SK-N-SH treated with all-trans-retinoic acid at 6 μM for 48 hours (cell line): ENCODE results near the gene NUMA1.

Experiments
- ARNTL ChIP-seq: fragments of 450-650 bp; formaldehyde crosslinking; IDR thresholded peaks from 2 replicates; pipeline ENCODE4 v1.5.0; 2020; ENCODE audit warnings: low read depth, mild to moderate bottlenecking, moderate library complexity, borderline replicate concordance
- BACH2 ChIP-seq: fragments of 250-450 bp; sonication (Bioruptor Pico); IDR thresholded peaks from 2 replicates; pipeline ENCODE4 v1.9.0; 2021; ENCODE audit warnings: mild to moderate bottlenecking, borderline replicate concordance
- CSDC2 ChIP-seq: fragments of 250-450 bp; sonication (Bioruptor Pico); IDR thresholded peaks from 2 replicates; pipeline ENCODE4 v1.5.0; 2020; ENCODE audit warnings: mild to moderate bottlenecking, moderate library complexity
- ISL1 ChIP-seq: fragments of 250-450 bp; sonication (Bioruptor Pico); IDR thresholded peaks from 2 replicates; pipeline ENCODE4 v2.1.2; 2022; ENCODE audit warnings: mild to moderate bottlenecking, moderate library complexity
- RARB ChIP-seq: fragments of 250-450 bp; sonication (Bioruptor Pico); IDR thresholded peaks from 2 replicates; pipeline ENCODE4 v1.8.0; 2021; ENCODE audit warnings: mild to moderate bottlenecking, moderate library complexity
- ZC3H10 ChIP-seq: fragments of 250-450 bp; sonication (Bioruptor Pico); IDR thresholded peaks from 2 replicates; pipeline ENCODE4 v1.5.1; 2021; ENCODE audit warnings: mild to moderate bottlenecking, moderate library complexity
- ZFP30 ChIP-seq: fragments of 450-650 bp; formaldehyde crosslinking; IDR thresholded peaks from 2 replicates; pipeline ENCODE4 v1.5.0; 2022; ENCODE audit warnings: mild to moderate bottlenecking, moderate library complexity
- ZNF565 ChIP-seq: fragments of 450-650 bp; formaldehyde crosslinking; conservative IDR thresholded peaks from 2 replicates; pipeline ENCODE4 v1.5.0; 2020; ENCODE audit warnings: low read depth, mild to moderate bottlenecking, moderate library complexity
- ZNF70 ChIP-seq: fragments of 450-650 bp; formaldehyde crosslinking; IDR thresholded peaks from 2 replicates; pipeline ENCODE4 v1.5.0; 2020; ENCODE audit warnings: mild to moderate bottlenecking, moderate library complexity
- TF ChIP-seq, protein P1 (sequence below): fragments of 250-450 bp; sonication (Bioruptor Pico); IDR thresholded peaks from 2 replicates; pipeline ENCODE4 v1.5.1; 2020; ENCODE audit warnings: low read depth, mild to moderate bottlenecking, moderate library complexity
- TF ChIP-seq, protein P2 (sequence below): fragments of 250-450 bp; sonication (Bioruptor Pico); IDR thresholded peaks from 2 replicates; pipeline ENCODE4 v1.8.0; 2021; ENCODE audit warnings: low read depth, mild to moderate bottlenecking, moderate library complexity, borderline replicate concordance
- TF ChIP-seq, protein P3 (sequence below): fragments of 250-450 bp; sonication (Bioruptor Pico); IDR thresholded peaks from 2 replicates; pipeline ENCODE4 v1.5.1; 2021; ENCODE audit warnings: mild to moderate bottlenecking, moderate library complexity
- TF ChIP-seq, protein P4 (sequence below): fragments of 250-450 bp; sonication (Bioruptor Pico); IDR thresholded peaks from 2 replicates; pipeline ENCODE4 v1.8.0; 2020; ENCODE audit warnings: mild to moderate bottlenecking, moderate library complexity, borderline replicate concordance

DNA sequence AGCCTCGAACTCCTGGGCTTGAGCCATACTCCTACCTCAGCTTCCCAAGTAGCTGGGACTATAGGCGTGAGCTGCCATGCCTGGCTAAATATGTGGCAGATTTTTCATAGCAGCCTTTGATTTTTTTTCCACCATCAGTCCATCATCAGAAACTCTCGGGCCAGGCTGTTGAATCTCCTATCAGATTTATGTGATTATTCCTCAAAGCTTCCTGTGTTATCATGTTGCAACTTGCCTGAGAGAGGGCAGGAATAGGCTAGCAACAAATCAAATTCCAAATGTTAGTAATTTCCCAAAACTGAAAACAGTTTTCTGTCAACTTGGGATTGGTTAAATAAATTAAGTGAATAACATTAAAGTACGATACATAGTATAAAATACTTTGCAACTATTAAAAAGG is 3.7 kb upstream of the NUMA1 start:
- TF ChIP-seq, protein P1, sequence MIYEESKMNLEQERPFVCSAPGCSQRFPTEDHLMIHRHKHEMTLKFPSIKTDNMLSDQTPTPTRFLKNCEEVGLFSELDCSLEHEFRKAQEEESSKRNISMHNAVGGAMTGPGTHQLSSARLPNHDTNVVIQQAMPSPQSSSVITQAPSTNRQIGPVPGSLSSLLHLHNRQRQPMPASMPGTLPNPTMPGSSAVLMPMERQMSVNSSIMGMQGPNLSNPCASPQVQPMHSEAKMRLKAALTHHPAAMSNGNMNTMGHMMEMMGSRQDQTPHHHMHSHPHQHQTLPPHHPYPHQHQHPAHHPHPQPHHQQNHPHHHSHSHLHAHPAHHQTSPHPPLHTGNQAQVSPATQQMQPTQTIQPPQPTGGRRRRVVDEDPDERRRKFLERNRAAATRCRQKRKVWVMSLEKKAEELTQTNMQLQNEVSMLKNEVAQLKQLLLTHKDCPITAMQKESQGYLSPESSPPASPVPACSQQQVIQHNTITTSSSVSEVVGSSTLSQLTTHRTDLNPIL (CRISPR knock-in tag), result no peak
- TF ChIP-seq ZNF70 (CRISPR knock-in tag) (no peak), RARB (CRISPR knock-in tag) (no peak), ZFP30 (CRISPR knock-in tag) (no peak), ZC3H10 (CRISPR knock-in tag) (no peak), ISL1 (CRISPR knock-in tag) (no peak), BACH2 (no peak), CSDC2 (CRISPR knock-in tag) (no peak), ARNTL (no peak), ZNF565 (CRISPR knock-in tag) (no peak)
- TF ChIP-seq, protein P2, sequence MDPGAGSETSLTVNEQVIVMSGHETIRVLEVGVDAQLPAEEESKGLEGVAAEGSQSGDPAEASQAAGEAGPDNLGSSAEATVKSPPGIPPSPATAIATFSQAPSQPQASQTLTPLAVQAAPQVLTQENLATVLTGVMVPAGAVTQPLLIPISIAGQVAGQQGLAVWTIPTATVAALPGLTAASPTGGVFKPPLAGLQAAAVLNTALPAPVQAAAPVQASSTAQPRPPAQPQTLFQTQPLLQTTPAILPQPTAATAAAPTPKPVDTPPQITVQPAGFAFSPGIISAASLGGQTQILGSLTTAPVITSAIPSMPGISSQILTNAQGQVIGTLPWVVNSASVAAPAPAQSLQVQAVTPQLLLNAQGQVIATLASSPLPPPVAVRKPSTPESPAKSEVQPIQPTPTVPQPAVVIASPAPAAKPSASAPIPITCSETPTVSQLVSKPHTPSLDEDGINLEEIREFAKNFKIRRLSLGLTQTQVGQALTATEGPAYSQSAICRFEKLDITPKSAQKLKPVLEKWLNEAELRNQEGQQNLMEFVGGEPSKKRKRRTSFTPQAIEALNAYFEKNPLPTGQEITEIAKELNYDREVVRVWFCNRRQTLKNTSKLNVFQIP, result no peak
- TF ChIP-seq, protein P3, sequence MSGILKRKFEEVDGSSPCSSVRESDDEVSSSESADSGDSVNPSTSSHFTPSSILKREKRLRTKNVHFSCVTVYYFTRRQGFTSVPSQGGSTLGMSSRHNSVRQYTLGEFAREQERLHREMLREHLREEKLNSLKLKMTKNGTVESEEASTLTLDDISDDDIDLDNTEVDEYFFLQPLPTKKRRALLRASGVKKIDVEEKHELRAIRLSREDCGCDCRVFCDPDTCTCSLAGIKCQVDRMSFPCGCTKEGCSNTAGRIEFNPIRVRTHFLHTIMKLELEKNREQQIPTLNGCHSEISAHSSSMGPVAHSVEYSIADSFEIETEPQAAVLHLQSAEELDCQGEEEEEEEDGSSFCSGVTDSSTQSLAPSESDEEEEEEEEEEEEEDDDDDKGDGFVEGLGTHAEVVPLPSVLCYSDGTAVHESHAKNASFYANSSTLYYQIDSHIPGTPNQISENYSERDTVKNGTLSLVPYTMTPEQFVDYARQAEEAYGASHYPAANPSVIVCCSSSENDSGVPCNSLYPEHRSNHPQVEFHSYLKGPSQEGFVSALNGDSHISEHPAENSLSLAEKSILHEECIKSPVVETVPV (CRISPR knock-in tag), result no peak
- TF ChIP-seq, protein P4, sequence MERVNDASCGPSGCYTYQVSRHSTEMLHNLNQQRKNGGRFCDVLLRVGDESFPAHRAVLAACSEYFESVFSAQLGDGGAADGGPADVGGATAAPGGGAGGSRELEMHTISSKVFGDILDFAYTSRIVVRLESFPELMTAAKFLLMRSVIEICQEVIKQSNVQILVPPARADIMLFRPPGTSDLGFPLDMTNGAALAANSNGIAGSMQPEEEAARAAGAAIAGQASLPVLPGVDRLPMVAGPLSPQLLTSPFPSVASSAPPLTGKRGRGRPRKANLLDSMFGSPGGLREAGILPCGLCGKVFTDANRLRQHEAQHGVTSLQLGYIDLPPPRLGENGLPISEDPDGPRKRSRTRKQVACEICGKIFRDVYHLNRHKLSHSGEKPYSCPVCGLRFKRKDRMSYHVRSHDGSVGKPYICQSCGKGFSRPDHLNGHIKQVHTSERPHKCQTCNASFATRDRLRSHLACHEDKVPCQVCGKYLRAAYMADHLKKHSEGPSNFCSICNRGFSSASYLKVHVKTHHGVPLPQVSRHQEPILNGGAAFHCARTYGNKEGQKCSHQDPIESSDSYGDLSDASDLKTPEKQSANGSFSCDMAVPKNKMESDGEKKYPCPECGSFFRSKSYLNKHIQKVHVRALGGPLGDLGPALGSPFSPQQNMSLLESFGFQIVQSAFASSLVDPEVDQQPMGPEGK (CRISPR knock-in tag), result no peak
